HG03442 (cell line): Measurements from ENCODE around the gene ZNF385A.
"Not testable (repeated sequence)": the region's sequence is repeated elsewhere in the genome, so short reads cannot be mapped to it uniquely, and the experiment has no call there.

Experiments
- ATAC-seq: cut with Tn5 transposase; IDR thresholded peaks from one replicate; pipeline ENCODE4 v1.9.1; 2021; ENCODE audit warnings: mild to moderate bottlenecking, moderate library complexity; ENCODE audit not compliant: unreplicated experiment

Gene ZNF385A

DNA sequence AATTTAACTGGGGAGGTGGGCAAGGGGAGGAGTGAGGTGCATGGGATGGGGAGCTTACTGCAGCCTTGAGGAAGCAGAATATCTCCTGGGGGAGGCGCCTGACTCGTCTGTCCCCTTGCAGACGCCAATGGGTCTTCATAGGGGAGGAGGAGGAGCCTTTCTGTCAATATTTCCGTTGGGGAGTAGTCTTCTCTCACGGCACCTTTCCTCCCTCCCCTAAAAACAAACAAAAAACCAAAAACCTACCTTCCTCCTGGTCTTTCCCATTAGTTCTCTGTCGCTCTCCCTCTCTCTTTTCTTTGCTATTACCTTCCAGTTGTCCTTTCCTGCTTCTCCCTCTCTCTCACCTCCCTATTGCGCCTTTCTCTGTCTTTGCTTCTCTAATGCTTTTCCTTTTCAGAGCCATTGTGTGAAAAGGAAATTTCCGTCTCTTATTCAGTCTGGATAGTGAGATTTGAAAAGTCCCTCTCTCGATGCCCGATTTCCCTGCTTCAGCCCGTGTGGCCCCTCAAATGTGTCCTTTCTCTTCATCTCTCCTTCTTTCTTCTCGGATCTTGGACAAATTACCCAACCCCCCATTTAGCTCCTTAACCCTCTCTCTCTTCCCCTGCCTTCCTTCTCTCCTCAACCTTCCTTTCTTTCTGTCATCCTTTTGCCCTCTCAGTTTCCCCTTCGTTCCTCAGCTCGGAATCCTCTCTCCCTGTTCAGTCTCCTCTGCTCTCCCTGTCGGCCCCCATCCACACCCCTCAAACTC, 26.2 kb downstream of the ZNF385A start:
- ATAC-seq = no peak

DNA sequence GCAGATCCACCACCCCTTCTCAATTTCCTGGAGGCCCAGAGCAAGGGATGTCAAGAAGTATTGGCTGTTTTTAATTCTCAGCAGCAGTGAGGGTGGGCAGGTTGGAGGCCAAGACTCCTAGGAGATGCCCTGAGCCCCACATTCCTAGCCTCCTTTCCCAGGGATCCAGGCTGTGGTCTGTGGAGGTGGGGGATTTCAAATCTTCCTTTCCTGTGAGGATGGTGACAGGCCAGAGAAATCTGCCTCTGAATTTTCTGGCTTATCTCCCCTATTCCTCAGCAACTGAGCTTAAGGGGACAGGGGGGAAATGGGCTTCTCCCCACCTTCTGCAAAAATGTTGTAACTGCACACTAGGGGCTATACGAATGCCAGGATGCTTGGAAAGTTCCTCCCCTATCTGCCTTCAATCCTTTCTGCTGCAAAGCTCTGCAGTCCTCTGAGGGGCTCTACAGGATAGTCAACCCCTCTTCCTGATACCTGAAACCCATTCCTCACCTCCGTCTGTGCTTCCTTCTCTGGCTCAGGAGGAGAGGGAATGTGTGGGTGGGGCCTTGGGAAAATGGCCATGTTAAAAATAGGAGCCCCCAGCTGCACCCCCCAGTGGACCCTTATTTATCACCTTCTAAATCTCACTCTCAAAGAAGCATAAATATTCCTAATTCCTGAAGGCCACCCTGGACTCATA, 26.9 kb downstream of the ZNF385A start:
- no peak for ATAC-seq

DNA sequence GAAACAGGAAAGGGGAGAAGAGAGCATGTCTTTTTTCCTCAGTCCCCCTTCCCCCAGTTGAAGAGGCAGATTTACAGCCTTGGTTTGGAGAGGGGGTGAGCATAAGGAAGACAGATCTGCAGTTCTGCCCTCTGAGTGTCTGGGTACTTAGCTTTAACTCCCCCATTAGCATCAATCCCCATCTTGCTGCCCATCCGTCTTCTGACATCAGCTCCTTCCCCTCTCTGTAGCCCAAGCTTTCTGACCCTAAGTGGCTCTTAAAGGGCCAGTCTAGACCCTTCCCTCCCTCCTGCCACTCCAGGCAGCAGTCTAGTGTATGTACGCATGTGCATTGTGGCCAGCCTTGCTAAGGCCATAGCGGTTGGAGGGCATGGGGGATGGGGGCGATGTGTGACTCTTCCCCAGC, 27.6 kb downstream of the ZNF385A start:
- no peak for ATAC-seq

DNA sequence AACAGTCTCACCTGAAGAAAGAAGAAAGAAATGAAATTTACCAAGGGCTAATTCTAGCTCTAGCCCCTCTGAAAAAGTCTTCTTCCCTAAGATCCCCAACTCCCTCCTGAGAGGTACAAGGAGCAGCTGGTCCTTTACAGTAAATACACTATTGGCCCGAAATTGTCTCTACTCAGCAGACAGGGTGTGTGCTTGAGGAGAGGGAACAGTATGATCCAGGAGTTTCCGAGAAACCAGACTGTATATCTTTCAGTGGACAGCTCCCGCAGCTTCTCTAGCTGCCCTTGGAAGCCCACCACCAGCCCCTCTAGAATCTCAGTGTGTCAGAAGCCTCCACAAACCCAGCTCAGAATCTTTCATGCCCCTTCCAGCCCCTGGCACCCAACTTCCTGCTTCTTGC, 28.3 kb downstream of the ZNF385A start:
- ATAC-seq = no peak

DNA sequence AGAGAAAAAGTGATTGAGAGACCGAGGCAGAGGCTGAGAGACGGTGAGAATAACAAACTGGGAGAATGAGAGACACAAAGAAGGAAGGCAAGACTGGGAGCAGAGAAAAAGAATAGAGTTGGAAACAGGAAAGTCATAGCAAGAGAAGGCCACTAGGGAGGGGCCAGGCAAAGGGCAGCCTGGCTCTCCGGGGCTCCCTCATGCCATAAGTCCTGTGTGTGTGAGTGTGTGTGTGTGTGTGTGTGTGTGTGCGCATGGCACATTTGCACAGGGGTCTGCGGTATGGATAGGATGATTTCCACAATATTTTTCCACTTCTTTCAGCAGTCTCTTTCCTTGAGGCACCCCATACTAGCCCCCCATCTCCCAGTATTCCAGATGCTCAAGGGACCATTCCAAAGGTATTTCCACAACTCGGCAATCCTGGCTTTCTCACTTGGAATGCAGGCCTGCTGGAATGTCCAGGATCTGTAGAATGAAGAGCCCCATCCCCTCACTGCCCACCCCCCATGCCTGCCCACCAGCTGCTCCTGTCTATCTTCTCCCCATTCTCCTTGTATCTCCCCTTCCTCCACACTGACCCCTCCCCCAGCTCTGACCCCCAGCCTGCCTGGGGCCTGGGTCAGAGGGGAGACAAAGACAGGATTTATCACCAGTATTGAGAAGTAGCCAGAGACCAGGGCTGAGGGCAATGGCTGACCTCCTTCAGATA, 29.3 kb downstream of the ZNF385A start:
- no peak for ATAC-seq

DNA sequence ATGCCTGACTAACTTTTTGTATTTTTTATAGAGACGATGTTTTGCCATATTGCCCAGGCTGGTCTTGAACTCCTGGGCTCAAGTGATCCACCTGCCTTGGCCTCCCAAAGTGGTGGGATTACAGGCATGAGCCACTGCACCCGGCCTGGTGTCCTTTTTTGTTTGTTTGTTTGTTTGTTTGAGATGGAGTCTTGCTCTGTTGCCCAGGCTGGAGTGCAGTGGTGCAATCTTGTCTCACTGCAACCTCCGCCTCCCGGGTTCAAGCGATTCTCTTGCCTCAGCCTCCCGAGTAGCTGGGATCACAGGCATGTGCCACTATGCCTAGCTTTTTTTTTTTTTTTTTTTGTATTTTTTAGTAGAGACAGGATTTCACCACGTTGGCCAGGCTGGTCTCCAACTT, 30.3 kb downstream of the ZNF385A start:
- not testable (repeated sequence) for ATAC-seq

DNA sequence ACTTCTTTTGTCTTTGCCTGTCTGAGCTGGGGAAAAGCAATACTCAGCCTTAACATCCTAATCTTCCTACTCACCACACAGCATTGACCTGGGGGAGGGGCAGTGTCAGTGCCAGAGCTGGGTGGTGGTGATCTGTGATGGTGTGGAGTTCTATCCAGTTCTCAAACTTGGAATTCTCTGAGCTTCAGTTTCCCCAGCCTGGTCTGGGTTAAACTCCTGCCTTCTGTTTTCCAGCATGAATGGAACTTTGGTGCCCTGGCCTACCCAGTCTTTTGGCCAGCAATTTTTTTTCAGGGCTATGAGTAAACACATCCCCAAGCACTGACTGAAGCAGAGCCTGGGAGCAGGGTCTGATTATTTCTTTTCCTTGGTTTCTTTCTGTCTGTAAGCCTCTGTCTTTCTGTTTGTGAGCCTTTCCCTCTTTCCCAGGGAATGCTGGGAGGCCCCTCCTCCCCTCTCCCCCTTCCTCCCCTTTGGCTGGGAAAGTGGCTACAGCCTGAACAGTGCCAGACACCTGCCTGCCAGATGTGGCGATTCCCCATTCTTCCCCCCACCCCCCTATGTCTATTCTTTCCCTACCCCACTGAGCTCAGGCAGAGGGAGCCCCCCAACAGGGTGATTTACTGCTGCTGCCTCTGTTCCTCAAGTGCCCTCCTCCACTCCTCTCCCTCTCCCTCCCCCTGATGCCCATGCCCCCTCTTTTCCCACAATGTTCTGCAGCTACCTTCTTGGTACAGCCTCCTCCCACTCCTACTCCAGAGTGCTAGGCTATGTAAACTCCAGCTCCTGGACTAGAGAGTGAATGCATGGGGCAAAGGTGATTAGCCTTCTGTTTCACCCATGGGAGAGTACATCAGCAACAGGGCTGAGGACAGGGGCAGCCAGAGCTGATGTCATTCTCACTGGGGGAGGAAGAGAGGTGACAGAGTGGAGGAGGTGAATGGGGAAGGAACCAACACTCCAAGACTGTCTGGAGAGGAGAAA, 31.4 kb downstream of the ZNF385A start:
- ATAC-seq = no peak

DNA sequence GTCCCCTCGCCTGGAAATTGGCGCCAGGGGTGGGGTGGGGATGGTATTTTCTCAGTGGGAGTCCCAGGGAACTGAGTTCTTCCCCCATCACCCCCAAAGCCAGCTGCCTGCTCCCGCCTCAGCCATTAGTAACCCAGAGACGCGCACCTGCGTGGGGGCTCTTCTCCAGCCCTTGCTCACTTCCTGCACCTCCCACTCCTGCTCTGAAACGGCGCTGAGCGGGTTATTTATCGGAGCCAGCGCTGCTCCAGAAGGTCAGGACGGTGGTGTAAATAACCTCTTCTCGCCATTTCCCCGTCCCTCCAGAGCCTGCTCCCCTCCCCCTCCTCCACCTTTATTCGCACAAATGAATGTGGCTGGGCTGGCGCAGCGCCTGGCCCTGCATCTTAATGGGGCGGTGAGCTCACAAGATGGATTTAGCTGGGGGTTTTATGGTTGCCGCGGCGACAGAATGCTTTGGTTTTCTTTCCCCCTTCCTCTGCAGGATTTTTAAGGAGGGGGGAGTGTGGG, 32.5 kb downstream of the ZNF385A start:
- no peak for ATAC-seq

DNA sequence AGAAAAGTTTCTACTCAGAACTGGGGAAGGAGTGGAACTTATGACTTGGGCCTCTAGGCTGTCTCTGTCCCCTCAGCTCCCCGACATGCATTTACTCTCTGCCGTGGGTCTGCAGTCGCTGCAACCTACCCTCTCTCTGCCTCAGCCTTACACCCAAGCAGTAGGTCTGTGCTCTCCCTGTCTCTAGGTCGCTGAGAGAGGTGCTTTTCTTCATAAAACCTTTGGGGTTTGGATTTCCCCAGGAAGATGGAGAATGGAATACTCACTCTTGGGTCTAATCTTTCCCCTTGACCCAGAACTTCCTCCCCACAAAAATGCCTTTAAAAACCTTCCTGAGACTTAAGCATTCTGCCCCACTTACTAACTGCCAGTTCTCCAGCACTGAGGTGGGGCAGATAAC, 33.2 kb downstream of the ZNF385A start:
- ATAC-seq = no peak

DNA sequence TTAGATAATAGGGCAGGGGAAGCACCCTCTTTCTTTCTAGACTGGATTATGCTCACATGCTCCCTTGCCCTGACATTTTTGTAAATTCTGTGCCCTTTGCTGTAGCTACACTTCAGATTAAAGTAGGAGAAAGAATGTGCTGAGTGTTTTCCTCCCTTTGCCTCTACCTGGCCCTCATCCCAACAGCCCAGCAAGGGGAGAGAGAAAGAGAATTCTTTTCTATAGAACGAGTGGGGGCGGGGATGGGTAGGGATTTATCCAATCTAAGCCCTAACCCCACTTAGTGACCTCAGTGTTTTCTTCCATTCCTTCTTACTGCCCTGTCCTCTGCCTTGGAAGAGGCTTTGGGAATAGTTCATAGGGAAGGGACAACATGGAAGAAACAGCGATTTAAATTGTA, 33.8 kb downstream of the ZNF385A start:
- ATAC-seq = no peak

DNA sequence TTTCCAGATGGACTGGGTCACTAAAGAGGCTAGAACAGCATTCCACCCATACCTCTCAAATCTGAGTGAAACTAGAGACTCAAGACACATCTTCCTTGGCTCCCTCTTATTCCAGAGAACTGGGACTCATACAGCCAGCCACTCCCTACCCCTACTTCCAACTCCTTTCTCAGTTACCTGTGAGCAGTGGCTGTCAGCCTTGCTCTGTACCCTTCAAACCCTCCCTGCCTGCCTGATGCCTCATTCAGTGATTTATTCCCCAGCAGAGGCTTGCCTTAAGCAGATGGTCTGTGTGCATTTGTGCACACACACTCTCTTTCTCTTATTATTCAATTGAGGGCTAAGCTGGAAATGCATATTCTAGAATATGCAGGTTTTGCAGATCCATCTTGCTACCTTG, 34.9 kb downstream of the ZNF385A start:
- no peak for ATAC-seq

DNA sequence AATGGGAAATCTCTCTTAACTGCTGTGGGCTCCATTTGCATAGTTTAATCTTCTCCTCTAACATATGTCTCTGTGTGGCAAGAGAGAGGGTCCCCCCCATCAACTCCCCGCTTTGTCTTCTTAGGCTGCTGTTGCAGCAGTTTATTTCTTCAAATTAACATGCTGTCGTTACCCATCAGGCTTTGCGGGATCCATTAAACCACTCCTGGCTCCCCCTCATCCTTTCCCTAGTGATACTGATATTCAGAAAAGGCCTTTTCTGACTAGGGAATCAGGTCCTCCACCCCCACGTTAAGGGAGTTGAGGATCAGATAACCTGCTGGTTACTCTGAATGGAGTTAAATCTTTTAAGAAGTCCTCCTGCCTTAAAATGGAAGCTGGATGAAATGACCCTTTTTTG, 35.5 kb downstream of the ZNF385A start:
- ATAC-seq = no peak

DNA sequence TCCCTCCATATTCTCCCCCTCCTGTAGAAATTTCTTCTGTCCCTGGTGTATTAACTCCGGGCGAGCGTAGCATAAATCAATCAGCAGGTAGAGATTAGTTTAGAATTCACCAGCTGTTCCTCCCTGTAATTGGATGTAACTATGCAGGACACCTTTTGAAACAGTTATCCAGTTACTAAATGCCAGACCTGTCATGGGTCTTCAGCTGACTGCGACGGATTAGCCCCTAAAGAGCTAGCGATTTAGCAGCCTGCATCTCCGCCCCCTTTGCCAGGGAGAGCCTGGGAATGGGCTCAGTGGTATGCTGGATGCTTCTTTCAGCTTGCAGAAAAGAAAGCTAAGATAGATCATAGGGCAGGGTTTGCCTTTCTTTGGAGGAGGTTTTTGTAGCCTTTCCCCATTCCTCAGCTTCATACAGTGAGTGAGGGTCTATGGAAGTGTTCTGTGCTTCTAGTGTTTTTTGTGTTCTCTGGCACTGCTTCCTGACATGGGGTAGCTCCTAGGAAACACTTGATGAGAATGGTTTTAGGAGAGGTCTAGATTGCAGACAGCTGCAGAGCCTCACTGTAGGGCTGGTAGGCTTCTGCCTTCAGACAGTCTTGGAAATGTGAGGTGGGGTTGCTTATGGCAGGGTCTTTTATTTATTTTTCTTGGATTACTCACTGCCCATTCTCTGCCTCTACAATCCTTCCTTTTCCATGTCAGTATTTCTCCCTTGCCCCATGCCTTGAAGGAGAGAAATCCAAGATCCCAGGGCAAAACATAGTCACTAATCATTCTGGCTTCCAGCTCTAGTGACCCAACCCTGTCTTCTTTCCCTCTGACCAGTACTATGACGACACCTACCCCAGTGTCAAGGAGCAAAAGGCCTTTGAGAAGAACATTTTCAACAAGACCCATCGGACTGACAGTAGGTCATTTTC, 42.9 kb downstream of the ZNF385A start:
- no peak for ATAC-seq

DNA sequence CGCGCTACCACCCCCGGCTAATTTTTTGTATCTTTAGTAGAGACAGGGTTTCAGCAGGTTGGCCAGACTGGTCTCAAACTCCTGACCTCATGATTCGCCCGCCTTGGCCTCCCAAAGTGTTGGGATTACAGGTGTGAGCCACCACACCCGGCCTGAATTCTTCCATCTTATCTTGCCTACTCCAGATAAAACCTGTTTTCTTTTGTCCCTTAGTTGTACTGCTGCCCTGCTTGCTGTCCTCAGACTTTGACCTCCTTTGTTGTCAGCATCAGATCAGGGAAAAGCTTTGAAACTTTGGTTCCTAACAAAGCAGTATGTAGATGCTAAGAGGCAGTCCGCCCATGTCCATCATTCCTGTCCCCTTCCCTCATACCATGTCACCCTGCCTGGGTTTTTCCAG, 43.7 kb downstream of the ZNF385A start:
- ATAC-seq = no peak

DNA sequence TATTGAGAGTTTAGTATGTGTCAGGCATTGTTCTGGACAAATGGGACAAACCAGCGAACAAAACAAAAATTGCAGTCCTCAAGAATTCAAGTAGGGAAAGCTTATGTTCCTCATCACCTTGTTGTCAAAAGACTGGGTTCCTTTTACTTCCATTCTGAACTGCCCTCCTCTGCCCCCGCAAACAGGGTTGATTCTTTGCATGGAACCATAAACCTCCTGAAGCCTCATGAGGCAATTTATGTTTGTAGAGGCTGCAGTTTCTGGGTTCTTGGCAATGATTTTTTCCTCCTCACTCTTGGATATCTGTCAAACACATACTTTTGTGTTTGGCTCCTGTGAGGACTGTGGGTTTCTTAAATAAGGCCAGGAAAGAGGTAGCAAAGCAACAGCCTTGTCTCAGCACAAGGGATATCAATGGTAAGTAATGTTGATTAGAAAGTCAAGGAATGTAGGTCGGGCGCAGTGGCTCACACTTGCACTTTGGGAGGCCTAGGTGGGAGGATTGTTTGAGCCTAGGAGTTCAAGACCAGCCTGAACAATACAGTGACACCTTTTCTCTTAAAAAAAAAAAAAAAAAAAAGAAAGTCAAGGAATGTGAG, 45.7 kb downstream of the ZNF385A start:
- no peak for ATAC-seq

DNA sequence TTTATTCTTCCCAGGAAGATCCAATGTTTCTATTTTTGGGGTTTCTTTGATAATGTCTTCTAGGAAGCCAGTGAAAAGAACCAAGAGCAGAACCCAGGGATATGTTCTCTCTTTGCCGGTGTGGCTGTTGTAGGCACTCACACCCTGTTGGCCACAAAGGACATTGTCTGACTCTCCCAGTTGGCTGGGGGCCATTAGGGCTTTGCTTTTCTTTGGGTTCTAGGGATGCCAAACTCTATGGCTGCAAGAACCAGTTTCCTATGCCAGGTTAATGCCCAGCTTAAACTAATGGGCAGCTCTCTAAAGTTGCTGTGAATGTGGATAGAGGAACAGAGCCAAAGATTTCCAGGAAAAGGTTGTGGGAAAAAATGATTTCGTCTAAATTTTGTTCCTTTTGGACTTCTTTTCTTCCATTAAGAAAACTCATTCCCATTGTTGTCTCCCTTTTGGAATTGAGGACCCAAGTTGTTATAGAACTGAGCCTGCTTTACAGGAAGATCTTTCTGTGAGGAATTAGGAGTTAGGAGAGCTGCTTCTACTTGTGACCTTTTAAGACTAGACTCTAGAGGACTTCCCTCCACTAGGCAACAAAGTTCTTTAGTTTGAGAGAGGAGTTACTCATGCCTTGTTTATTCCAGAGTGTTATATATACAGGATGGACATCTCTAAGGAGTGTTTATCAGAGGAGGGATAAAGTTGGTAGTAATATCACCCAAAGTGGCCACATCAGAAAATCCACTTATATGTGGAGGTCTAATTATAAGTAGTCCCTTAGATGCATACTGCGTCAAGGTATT, 46.5 kb downstream of the ZNF385A start:
- ATAC-seq = no peak

DNA sequence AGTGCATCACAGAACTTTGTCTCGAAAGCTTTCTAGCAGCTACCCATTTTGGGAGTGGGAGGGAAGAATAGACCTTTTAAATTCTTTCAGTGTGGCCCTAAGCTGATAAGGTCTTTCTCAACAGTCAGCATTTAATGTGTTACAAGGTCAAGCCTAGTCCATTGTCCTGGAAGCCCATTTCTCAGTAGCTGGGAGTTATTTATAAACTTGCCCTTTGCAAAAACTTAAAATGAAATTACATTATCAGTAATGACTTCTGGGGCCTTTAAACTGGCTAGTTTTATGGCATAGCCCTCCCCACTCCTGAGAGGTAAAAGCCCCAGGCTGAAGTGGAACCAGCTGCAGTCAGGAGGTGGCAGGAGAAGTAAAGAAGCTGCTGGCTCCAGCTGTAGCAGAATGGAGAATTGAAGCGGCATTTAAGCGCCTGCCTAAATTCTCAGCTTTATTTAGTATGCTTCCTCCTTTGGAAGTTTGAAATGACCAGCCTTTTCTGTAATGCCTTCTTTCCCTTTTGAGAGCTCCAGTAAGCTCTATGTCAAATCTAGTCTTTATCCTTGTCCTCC, 47.2 kb downstream of the ZNF385A start:
- no peak for ATAC-seq

DNA sequence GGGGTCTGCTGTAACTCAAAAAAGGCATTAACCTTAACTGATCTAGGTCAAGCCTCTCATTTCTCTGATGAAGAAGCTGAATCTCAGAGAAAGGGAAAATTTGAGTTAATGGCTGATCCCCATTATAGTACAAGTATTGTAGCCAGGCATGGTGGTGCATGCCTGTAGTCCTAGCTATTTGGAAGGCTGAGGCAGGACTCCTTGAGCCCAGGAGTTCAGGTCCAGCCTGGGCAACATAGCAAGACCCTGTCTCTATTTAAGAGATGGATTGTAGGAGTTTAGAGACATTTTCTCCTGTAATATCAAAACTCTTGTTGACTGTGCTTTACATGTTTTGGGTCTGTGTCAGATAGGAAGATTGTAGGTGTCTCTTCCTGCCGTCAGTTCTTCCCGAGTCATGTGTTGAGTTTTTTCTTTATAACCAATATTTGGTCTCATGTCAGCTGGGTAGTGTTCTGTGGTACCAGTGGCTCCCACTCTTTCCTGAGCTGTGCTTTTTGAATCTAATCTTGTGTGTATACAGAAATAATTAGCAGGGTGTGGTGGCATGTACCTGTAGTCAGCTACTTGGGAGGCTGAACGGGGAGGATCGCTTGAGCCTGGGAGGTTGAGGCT, 51.0 kb downstream of the ZNF385A start:
- no peak for ATAC-seq
